Gastrocnemius medialis (tissue), 4 donors: ENCODE measurements around the gene RBFOX1.

Experiments
- POLR2A ChIP-seq, 2 donors: fragments of 450-650 bp; IDR thresholded peaks; one replicate each; pipeline ENCODE4 v1.6.1; 2017; ENCODE audit warnings: antibody characterized with exemption in 2 of 2, mild to moderate bottlenecking in 2 of 2, moderate library complexity in 2 of 2
- TF ChIP-seq, protein P1 (sequence below), 5 experiments: fragments of 450-650 bp in 3 of 5; fragments of 200-600 bp in 2 of 5; sonication (generic) in 2 of 5; IDR thresholded peaks in 4 of 5; conservative IDR thresholded peaks in 1 of 5; 1 replicate in 4 of 5; 2 replicates in 1 of 5; pipeline ENCODE4 v1.5.1; 2016 to 2019; ENCODE audit warnings: antibody characterized with exemption in 5 of 5, mild to moderate bottlenecking in 3 of 5, moderate library complexity in 3 of 5

DNA sequence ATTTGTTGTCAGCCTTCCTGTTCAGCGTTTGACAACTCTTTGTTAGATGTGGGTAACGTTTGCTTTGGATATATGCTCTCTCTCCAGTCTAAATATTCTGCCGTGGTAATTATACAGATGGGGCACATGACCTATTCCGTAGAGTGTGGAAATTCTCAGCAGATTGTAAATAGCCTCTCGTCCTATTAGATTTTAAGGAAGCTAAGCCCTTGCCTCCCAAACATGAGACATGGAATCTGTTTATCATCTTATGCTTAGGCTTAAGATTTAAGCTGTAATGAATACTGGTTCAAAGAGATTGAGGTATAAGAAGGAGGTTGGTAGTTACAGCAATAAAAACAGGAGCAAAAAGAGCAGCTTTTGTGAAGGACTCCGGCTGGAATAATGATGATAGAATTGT lies 87.4 kb downstream of the RBFOX1 start:
- TF ChIP-seq, protein P1, sequence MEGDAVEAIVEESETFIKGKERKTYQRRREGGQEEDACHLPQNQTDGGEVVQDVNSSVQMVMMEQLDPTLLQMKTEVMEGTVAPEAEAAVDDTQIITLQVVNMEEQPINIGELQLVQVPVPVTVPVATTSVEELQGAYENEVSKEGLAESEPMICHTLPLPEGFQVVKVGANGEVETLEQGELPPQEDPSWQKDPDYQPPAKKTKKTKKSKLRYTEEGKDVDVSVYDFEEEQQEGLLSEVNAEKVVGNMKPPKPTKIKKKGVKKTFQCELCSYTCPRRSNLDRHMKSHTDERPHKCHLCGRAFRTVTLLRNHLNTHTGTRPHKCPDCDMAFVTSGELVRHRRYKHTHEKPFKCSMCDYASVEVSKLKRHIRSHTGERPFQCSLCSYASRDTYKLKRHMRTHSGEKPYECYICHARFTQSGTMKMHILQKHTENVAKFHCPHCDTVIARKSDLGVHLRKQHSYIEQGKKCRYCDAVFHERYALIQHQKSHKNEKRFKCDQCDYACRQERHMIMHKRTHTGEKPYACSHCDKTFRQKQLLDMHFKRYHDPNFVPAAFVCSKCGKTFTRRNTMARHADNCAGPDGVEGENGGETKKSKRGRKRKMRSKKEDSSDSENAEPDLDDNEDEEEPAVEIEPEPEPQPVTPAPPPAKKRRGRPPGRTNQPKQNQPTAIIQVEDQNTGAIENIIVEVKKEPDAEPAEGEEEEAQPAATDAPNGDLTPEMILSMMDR (IDR thresholded peaks at IDR 0.05 in 4 of 5, conservative IDR thresholded peaks at IDR 0.05 in 1 of 5), result no peak
- no peak for TF ChIP-seq POLR2A (IDR thresholded peaks at IDR 0.05)
